RWPE2 (cell line): Measurements from ENCODE around the gene TAS1R3.
A peak's percentile ranks its signal among the peaks of the same experiment; 100 is the strongest.

Source experiments
- ATAC-seq: fragments of 200-7000 bp; cut with Tn5 transposase; 3 replicates; pipeline ENCODE4 v1.9.1; 2021; ENCODE audit warnings: low read depth
- DNase-seq: peaks from one replicate; pipeline ENCODE4 v3.0.0-alpha.2; 2020; ENCODE audit warnings: low spot score
- H3K27ac ChIP-seq: fragments of 450-650 bp; 2 replicates; pipeline ENCODE4 v1.5.1; 2017; ENCODE audit warnings: mild to moderate bottlenecking; ENCODE audit not compliant: poor library complexity, severe bottlenecking
- H3K27me3 ChIP-seq: fragments of 250-450 bp; sonication (Bioruptor Pico); 2 replicates; pipeline ENCODE4 v1.5.1; 2021; ENCODE audit warnings: mild to moderate bottlenecking, moderate library complexity; ENCODE audit not compliant: insufficient read depth, poor library complexity, severe bottlenecking
- H3K36me3 ChIP-seq: fragments of 250-450 bp; sonication (Bioruptor Pico); 2 replicates; pipeline ENCODE4 v1.5.1; 2020; ENCODE audit warnings: low read depth, mild to moderate bottlenecking, moderate library complexity
- H3K4me1 ChIP-seq: fragments of 250-450 bp; sonication (Bioruptor Pico); 2 replicates; pipeline ENCODE4 v1.5.1; 2021; ENCODE audit warnings: mild to moderate bottlenecking, moderate library complexity; ENCODE audit not compliant: insufficient read depth, poor library complexity, severe bottlenecking
- H3K4me3 ChIP-seq: fragments of 250-450 bp; sonication (Bioruptor Pico); 2 replicates; pipeline ENCODE4 v1.5.1; 2021; ENCODE audit warnings: mild to moderate bottlenecking, moderate library complexity; ENCODE audit not compliant: severe bottlenecking
- H3K9me3 ChIP-seq: fragments of 250-450 bp; sonication (Bioruptor Pico); 2 replicates; pipeline ENCODE4 v1.5.1; 2021; ENCODE audit warnings: mild to moderate bottlenecking, moderate library complexity; ENCODE audit not compliant: severe bottlenecking
- TF ChIP-seq, protein P1 (sequence below): fragments of 450-650 bp; IDR thresholded peaks from one replicate; pipeline ENCODE4 v1.5.1; 2017; ENCODE audit warnings: mild to moderate bottlenecking, moderate library complexity; ENCODE audit not compliant: poor library complexity, severe bottlenecking

Gene TAS1R3

GRCh38 chr1:1346501-1346890, 15.4 kb downstream of the TAS1R3 start:
- Histone ChIP-seq H3K27me3 (no peaks in the 10 kb centered on the region), H3K9me3 (no peaks in the 10 kb centered on the region), H3K27ac (peak overlapping the region; percentile 98), H3K36me3 (peaks cover 3% of the 10 kb centered on the region), H3K4me1 (peaks cover 26% of the 10 kb centered on the region), H3K4me3 (no peak overlapping the region)
- DNase-seq (peak; percentile 54), ATAC-seq (no peak)
- TF ChIP-seq, protein P1, sequence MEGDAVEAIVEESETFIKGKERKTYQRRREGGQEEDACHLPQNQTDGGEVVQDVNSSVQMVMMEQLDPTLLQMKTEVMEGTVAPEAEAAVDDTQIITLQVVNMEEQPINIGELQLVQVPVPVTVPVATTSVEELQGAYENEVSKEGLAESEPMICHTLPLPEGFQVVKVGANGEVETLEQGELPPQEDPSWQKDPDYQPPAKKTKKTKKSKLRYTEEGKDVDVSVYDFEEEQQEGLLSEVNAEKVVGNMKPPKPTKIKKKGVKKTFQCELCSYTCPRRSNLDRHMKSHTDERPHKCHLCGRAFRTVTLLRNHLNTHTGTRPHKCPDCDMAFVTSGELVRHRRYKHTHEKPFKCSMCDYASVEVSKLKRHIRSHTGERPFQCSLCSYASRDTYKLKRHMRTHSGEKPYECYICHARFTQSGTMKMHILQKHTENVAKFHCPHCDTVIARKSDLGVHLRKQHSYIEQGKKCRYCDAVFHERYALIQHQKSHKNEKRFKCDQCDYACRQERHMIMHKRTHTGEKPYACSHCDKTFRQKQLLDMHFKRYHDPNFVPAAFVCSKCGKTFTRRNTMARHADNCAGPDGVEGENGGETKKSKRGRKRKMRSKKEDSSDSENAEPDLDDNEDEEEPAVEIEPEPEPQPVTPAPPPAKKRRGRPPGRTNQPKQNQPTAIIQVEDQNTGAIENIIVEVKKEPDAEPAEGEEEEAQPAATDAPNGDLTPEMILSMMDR = no peak

- H3K27ac ChIP-seq = peak overlapping the region; percentile 98
- H3K4me1 ChIP-seq = peaks cover 26% of the 10 kb centered on the region
- H3K27me3 ChIP-seq = no peaks in the 10 kb centered on the region
These were observed 16.0 kb downstream of the TAS1R3 start for GRCh38 chr1:1347026-1347595.

GRCh38 chr1:1347663-1348419, 16.8 kb downstream of the TAS1R3 start:
- TF ChIP-seq, protein P1 = no peak
- peak; percentile 71 for DNase-seq
- ATAC-seq = peak; percentile 15
- H3K27ac ChIP-seq = peak overlapping the region; percentile 98
- no peaks in the 10 kb centered on the region for H3K27me3 ChIP-seq
- no peaks in the 10 kb centered on the region for H3K36me3 ChIP-seq
- H3K4me3 ChIP-seq = peak overlapping the region; percentile 90
- H3K9me3 ChIP-seq = no peaks in the 10 kb centered on the region
- H3K4me1 ChIP-seq = peaks cover 26% of the 10 kb centered on the region

More at GRCh38 chr1:1347026-1347595, 16.0 kb downstream of the TAS1R3 start:
- peak overlapping the region; percentile 90 for H3K4me3 ChIP-seq
- TF ChIP-seq, protein P1 = no peak
- no peak for ATAC-seq
- H3K36me3 ChIP-seq = no peaks in the 10 kb centered on the region
- H3K9me3 ChIP-seq = no peaks in the 10 kb centered on the region
- peak; percentile 55 for DNase-seq

DNA sequence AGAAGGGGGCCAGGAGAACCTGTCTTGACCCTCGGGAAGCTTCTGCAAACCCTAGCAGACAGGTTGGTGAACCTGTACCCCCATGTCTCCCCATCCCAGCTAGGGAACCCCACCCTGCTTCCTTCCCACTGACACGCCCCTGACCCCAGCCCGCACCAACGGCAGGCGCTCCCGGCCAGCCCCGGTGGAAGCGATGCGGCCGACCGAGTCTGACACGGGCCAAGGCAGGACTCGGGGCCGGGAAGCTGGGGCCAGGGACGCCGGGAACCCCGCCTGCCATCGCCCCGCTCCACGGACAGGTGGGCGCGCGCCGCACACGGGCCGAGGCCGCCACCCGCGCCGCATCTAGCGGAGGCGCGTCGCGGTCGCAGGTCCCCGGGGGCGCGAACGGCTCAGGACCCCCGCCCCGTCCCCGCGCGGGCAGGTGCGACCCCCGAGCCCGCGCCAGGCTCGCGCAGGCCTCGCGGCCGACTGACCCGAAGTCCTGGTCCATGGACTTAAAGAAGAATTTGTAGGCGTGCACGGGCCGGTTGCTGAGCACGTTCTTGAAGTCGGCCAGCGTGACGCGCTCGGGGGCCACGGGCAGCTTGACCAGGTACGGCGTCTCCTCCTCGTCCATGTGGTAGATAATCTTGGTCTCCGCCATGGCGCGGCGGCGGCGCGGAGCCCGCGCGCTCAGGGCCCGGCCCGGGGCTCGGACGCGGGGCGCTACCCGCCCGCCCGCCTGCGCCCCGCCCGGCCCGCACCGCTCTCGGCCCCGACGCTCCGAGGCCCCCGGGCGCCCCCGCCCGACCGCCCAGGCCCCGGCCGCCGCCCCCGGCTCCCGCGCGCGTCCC, 17.6 kb downstream of the TAS1R3 start:
- peak overlapping the region; percentile 90 for H3K4me3 ChIP-seq
- peak; percentile 73 for DNase-seq
- peak overlapping the region; percentile 98 for H3K27ac ChIP-seq
- H3K9me3 ChIP-seq = no peaks in the 10 kb centered on the region
- H3K36me3 ChIP-seq = no peaks in the 10 kb centered on the region
- no peak for ATAC-seq
- TF ChIP-seq, protein P1 = no peak
- peaks cover 26% of the 10 kb centered on the region for H3K4me1 ChIP-seq
- no peaks in the 10 kb centered on the region for H3K27me3 ChIP-seq
